GM21576 (cell line): ENCODE data around the gene TSPAN18.

Experiments
- ATAC-seq: cut with Tn5 transposase; IDR thresholded peaks from one replicate; pipeline ENCODE4 v1.9.1; 2021; ENCODE audit warnings: mild to moderate bottlenecking, moderate library complexity; ENCODE audit not compliant: unreplicated experiment

TSPAN18 gene

DNA sequence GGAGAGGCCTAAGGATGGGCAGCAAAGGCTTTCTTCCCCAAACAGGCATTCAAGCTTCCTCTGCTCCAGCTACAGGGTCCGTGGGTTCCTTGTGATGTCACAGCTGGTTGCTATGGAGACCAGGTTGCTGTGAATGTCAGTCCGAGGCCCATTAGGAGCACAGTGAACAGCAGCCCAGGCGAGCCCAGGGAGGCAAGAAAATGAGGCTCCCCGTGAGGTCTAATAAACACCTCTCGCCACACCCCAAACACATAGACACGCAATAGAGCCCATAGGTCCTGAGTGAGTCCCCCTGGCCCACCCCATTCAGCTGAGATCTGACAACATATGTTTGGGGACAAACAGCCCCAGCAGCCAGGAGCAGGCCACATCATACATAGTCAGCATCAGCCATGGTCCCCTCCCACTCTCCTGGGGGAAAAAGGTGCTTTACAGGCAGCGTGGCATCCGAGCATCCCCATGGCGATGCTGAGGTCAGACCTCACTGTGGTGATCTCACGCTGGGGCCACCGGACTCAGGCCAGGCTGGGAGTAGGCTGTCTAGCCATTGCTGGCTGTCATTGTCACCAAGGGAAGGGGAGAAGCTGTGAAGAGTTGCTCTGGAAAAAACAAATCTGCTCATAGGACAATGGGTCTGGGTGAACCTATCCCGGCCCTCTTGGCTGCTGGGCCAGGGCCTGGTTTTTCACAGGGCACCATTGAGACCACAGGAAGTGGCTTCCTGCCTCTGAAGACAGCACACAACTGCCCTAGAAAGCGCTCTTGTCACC is 247.1 kb downstream of the TSPAN18 start:
- no peak for ATAC-seq

DNA sequence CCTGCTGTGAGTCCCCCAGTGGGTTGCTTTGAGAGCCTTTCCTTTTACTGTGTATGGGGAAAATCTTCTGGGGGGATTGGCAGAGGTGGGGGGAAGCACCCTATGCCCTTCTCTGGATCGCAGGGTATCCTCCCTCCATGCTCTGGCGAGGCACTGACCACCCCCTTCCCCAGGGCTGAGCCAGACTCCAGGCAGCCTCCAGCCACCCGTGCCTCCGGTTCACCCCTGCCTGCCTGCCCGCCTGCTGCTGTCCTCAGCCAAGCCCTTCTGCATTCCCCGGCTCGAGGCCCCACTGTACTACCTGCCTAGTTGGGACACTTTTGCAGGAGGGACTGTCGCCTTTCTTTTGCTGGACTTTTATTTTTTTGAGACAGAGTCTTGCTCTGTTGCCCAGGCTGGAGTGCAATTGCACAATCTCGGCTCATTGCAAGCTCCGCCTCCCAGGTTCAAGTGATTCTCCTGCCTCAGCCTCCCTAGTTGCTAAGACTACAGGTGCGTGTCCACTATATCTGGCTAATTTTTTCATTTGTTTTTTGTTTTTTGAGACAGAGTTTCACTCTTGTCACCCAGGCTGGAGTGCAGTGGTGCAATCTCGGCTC is 247.7 kb downstream of the TSPAN18 start:
- ATAC-seq = no peak

DNA sequence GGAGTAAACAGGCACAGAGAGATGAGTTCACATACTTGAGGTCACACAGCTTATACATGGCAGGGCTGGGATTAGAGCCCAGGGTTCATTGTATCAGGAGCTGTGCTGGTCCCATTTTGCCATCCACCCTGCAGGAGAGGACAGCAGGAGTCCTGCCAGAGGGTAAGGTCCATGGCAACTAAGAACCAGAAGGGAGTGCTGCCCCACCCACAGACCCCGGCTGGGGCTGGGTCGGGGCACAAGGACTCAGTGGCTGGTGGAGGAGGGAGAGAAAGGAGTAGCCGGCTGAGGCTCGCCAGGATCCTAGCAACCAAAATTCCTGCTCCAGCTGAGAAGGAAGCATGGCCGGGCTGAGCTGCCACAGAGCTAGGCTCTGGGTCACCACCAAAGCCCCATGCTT is 249.8 kb downstream of the TSPAN18 start:
- ATAC-seq = no peak

DNA sequence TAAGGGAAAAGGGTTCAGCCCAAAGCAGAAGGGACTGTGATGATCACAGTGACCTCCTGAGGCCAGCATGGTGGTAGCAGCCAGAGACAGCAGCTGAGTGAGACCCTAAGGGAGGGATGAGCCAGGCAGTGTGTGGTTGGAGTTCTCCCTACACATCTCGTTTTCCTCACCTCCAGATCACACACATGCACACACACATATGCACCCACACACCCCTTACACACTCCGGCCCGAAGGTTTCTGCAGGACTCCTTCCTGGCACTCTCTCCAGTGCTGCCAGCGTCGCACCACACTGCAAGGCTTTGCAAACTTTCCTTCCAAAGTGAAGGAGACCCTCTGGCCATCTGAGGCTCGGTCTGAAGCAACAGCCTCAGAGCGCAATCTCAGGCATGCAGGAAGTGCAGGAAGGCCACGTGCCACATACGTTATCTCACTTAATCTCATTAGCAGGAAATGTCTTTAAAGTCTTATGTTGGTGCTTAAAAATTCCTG is 250.8 kb downstream of the TSPAN18 start:
- no peak for ATAC-seq

GRCh38 chr11:44978274-44978960 is 251.7 kb downstream of the TSPAN18 start:
- no peak for ATAC-seq

- no peak for ATAC-seq
Measured at GRCh38 chr11:44978961-44979331, 252.2 kb downstream of the TSPAN18 start.

- ATAC-seq = no peak
Measured at GRCh38 chr11:44979543-44980399, 253.0 kb downstream of the TSPAN18 start.

GRCh38 chr11:44980533-44981427 is 254.0 kb downstream of the TSPAN18 start:
- no peak for ATAC-seq
